Epithelial cell of prostate (primary cell): Measurements from ENCODE around the gene CPED1.
"Not testable (repeated sequence)": the region's sequence is repeated elsewhere in the genome, so short reads cannot be mapped to it uniquely, and the experiment has no call there.

ENCODE experiments used
- DNase-seq: peaks from one replicate; pipeline ENCODE4 v3.0.0-alpha.2; 2011; ENCODE audit warnings: low read depth, low spot score
- H3K27ac ChIP-seq: fragments of 450-650 bp; 2 replicates; pipeline ENCODE4 v1.5.1; 2017; ENCODE audit warnings: mild to moderate bottlenecking

The CPED1 gene

DNA sequence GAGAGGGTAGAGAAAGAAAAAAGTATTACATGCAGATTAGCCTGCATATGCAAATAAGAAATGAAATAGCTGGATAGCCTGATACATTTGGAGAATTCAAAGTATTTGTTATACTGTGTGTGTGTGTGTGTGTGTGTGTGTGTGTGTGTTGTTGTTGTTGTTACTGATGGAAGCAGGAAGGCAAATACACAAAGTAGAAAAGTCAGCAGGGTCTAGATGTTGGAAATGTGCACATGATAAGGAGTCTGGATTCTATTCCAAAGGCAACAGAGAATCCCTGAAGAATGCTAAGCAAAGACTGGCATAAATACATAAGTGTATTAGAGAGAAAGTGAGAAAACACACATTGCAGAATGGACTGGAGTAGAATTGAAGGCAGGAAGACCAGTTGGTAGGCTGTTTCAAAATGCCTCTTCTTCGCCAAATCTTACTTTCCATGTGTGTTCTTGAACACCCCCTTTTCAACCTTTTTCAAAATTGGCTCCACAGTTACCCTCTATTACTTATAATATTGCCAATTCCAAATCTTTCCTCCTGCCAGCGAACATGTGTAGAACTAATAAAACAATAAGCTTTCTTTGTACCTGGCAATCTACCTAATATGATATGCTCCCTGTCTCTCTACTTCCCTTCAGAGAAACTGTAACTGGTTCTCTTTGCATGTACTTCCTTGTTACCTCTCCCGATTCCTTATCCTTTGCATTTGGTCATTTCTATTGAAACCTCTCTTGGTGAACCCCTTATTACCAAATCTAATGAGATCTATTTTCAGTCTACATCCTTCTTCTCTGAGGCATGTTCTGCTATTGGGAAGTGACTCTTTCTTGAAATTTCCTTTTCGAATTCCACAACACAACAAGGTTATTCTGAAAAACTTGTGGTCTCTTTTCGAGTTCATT lies 6.2 kb downstream of the CPED1 start:
- DNase-seq = no peak
- no peak overlapping the region for H3K27ac ChIP-seq

DNA sequence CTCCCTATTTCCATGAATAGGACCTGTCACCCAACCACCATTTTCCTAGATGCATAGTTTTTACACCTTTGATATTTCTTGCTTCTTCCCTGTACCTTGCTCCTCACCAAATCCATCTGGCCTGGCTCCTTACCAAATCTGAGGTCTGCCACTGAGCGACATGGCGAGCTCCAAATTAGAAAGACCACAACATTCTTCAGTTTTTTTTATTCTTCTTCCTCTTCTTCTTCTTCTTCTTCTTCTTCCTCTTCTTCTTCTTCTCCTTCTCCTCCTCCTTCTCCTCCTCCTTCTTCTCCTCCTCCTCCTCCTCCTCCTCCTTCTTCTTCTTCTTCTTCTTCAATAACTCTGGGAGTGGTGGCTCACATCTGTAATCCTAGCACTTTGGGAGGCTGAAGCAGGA lies 7.1 kb downstream of the CPED1 start:
- no peak overlapping the region for H3K27ac ChIP-seq
- no peak for DNase-seq

- no peak overlapping the region for H3K27ac ChIP-seq
- peak; percentile 66 for DNase-seq
Observed at GRCh38 chr7:120996333-120996987, 7.9 kb downstream of the CPED1 start.

- H3K27ac ChIP-seq = no peak overlapping the region
- no peak for DNase-seq
Observed at GRCh38 chr7:120996988-120997345, 8.5 kb downstream of the CPED1 start.

- no peak overlapping the region for H3K27ac ChIP-seq
- no peak for DNase-seq
Observed at GRCh38 chr7:120997882-120998474, 9.5 kb downstream of the CPED1 start.

DNA sequence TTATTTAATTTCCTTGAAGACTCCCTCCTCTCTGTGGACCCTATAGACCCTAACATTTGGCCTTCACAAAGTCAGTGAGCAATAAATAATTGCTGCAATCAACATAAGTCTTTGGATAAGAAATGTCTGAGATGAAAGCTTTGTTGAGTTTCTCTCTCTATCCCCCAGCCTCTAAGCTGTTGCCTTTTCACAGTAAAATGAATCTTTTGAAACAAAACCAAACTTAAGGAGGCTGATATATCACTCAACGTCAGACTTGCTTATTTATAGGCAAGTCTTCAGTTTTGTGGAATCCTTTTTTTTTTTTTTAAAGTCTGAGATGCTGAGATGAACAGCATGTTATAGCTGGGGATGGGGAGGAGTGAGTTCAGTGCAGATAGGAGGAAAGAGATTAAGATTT lies 10.0 kb downstream of the CPED1 start:
- no peak for DNase-seq
- H3K27ac ChIP-seq = no peak overlapping the region

- no peak for DNase-seq
- H3K27ac ChIP-seq = no peak overlapping the region
Observed at GRCh38 chr7:120998996-120999565, 10.6 kb downstream of the CPED1 start.

DNA sequence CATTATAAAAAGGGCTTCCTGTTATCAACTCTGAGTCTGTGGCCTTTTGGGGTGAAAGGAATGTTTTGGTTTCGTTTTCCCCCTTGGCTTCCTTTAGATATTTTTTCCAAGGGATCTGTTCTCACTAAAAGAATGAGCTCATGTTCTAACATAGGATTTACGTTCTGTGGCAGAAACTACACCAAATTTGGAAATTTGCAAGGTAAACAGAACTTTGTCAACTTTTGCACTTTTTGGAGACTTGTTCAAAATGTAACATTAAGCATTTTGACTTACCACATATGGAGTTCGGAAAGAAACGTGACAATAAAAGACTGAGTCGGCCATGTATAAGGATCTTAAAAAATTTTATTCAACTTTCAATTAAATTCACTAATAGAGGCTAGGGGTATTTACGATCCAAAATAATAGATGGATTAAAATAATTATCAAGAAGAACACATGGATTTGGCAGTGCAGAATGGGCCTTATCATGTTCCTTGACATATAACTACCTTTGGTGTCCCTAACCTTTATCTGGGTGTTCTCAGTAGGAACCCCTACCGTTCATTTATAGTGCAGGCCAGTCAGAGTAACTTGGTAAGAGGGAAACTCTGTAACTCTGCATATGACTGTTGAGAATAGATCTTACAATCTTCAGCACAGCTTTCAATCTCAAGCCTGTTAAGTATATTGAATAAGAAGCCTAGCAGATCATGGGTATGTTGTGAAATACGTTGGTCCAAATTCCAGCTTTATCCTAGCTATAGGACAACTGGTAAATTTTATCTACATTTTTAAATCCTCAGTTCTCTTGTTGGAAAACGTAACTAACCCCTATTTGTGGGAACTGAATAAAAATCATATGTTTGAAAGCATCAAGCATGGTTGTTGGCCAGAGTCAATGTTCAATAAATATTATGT lies 11.8 kb downstream of the CPED1 start:
- H3K27ac ChIP-seq = no peak overlapping the region
- no peak for DNase-seq

- no peak overlapping the region for H3K27ac ChIP-seq
- DNase-seq = no peak
Observed at GRCh38 chr7:121001234-121001906, 12.9 kb downstream of the CPED1 start.

DNA sequence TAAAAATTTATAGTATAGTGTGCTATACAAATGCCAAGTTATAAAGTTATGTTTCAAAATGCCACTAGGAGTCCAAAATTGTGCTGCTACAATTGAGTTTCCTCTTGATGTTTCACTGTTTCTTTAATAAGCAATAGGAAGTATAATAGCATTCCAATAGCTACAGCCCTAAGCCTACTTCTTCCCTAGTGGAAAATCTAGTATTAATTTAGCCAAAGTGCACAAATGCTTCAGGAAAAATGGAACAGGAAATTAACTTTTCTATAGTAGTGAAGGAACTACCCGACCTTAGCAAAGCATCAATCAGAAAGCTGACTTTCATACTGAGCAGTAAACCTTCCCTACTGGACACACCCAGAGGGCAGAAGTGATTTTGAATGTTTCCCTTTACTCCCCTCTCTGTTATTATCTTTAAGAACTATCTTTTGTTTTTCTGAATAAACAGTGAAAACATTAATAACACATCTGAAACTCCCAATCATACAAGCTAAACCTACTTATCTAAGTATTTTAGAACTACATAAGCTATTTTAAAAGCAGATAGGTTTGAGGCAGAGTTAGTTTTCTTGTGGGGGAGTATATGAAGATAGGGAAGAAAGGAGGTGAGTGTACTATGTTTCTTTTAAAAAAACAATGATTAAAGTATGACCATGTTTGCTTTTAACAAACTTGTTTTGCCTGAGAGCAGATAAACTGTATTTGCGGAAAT lies 13.7 kb downstream of the CPED1 start:
- H3K27ac ChIP-seq = no peak overlapping the region
- no peak for DNase-seq

DNA sequence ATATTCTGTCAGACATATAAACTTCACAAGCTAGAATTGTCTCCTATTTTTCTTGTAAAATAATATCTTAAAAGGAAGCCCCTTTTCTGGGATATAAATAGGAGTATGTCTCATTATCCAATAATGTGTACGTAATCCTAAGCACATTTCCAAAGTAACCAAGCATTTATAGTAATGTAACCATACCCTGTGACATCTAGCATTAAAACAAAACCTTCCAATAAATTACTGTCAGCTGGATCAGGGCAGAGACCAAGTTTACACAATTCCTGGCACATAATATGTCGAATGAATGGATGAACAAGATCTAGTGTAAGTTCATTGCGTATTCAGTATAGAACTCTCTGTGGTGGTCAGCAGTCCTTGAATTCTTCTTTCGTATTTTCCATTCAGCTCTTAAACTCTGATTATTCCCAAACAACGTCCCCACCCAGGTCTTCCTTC lies 14.3 kb downstream of the CPED1 start:
- no peak for DNase-seq
- no peak overlapping the region for H3K27ac ChIP-seq

DNA sequence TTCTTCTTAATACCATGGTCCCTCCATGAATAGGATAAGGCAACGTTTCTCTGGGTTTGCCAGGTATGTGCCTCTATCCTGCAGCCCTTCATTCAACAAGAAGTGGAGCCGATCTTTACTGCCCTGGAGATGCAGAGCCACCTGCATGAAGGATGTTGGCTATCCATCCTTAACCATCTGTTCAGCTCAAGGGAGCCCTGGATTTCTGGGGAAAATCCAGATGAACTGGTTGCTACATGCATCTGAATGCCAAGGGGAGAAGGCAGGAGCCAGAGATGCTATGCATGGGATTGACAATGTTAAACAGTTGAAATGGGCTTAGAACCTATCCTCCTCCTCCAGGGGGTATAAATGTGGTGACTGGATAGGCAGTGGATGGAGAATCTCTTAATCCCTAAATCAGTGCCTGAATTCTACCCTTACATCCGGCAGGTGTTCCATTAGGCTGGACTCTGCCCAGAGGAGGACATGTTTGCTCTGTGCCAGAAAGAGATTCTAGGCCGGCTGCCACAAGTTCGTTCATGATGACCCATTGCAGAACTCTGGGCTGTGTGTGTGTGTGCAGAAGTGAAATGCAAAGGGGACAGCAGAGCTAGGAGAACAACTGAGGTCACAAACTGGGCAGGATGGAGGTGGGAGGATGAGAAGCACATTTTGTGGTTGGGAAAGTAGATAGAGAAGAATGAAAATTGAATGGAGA lies 15.6 kb downstream of the CPED1 start:
- DNase-seq = no peak
- no peak overlapping the region for H3K27ac ChIP-seq

GRCh38 chr7:121005058-121005457 lies 16.5 kb downstream of the CPED1 start:
- DNase-seq, H3K27ac ChIP-seq: not testable (repeated sequence)

DNA sequence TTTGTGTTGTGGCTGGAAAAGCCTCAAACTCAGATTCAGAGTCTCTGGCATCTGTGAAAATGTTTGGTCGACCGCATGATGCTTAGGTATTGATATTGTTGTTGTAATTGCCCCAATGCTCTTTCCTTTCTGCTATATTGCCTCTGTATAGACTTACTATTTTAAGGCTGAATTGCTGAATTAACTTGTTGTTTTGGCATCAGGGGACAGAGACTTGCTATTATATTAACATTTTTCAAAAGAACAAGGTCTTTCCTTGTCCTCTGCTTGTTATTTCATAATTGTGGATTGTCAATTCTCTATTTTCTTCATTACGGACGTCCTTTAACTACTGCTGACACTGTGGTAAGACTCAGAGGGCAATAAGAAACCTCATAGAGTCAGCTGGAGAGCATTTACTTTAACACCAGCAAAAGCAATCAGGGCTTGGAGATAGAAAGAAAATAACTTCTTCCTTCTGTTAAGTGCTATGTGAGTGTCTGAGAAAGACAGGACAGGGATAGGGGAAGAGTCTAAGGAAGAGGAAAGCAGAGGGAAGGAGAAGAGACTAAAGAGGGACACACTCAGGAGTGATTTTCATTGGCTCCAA lies 17.6 kb downstream of the CPED1 start:
- no peak for DNase-seq

DNA sequence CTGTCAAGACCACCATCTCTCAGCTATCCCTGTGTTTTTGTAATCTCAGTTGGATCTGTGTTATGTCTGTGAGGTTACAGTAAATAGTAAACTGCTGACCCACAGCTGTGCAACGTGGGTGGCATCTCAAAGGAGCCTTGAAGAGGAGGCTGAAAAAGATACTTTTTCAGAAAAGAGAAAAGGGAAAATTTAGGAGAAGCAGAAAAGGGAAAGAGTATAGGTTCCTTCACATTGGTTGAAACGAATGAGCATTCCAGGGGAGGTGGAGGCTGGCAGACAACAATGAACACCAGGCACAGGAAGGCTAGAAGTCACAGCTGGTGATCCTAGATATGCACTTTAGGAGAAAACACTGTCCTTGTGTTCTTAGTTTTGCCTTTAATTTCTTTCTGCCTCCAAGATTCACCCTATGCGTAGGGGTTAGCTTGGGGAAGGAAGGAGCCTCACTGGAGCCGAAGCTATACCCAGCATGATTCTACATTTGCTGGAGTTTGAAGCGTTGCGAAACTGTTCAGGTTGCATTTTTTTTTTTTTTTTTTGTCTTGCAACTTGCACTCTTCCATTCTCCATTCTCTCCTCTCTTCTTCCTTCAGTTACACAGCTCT lies 18.3 kb downstream of the CPED1 start:
- DNase-seq = no peak
- H3K27ac ChIP-seq = no peak overlapping the region

More for the DNA sequence above, 17.6 kb downstream of the CPED1 start:
- no peak overlapping the region for H3K27ac ChIP-seq

- DNase-seq = no peak
- H3K27ac ChIP-seq = no peak overlapping the region
Observed at GRCh38 chr7:121008816-121009215, 20.3 kb downstream of the CPED1 start.

DNA sequence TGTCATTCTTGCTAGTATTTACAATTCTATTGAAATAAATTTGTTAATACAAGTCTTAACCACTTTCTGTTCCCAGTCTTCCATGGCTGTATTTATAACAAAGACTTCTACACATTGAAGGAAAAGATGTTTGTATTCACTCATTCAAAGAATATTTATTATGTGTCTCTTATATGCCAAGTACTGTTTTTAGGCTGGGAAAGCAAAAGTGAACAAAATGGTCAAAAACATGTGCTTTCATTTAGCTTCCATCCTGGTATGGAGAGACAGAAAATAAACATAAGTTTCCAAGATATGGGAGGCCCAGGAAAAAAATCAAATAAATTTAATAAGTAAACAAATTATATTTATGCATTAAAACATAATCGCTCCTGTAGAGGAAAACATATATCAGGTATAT lies 22.9 kb downstream of the CPED1 start:
- DNase-seq = no peak
- H3K27ac ChIP-seq = no peak overlapping the region
